Measurements from ENCODE around the gene OPRL1. TPM values are rescaled to one million over a fixed set of nuclear protein-coding genes. Genes with fewer than 3 reads are reported as not detected.

The OPRL1 gene
- total RNA-seq, 1 donor from 2014 or later, result 1.4 TPM

- Mint-ChIP-seq H3K36me3 (ENCODE audit: low read depth) (no peaks in the 10 kb centered on the region), H3K9me3 (no peaks in the 10 kb centered on the region), H3K4me3 (peak overlapping the region; percentile 72), H3K4me1 (peaks cover 15% of the 10 kb centered on the region), H3K27ac (no peak overlapping the region), H3K27me3 (peaks cover 25% of the 10 kb centered on the region)
- ATAC-seq (ENCODE audit: low read depth) (no peak), DNase-seq (no peak)
- TF ChIP-seq, protein P1, sequence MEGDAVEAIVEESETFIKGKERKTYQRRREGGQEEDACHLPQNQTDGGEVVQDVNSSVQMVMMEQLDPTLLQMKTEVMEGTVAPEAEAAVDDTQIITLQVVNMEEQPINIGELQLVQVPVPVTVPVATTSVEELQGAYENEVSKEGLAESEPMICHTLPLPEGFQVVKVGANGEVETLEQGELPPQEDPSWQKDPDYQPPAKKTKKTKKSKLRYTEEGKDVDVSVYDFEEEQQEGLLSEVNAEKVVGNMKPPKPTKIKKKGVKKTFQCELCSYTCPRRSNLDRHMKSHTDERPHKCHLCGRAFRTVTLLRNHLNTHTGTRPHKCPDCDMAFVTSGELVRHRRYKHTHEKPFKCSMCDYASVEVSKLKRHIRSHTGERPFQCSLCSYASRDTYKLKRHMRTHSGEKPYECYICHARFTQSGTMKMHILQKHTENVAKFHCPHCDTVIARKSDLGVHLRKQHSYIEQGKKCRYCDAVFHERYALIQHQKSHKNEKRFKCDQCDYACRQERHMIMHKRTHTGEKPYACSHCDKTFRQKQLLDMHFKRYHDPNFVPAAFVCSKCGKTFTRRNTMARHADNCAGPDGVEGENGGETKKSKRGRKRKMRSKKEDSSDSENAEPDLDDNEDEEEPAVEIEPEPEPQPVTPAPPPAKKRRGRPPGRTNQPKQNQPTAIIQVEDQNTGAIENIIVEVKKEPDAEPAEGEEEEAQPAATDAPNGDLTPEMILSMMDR (IDR thresholded peaks at IDR 0.05), result no peak
- intact Hi-C loops (cut with micrococcal nuclease), result no loop called here
- ChIA-PET CTCF (interaction anchor here (1.3 kb wide), 1 partner anchor 26 kb away, joined by 3 read pairs; no protein-coding TSS in a partner anchor), POLR2A (interaction anchor here (0.7 to 2.1 kb wide), 5 partner anchors 20 to 620 kb away, joined by 3 to 7 read pairs (median 3); partner anchors contain the start of genes OPRL1, RGS19 and TCEA2)
Measured at GRCh38 chr20:64042054-64042781, 37.7 kb upstream of the OPRL1 start.

GRCh38 chr20:64043768-64044167 is 36.1 kb upstream of the OPRL1 start:
- ChIA-PET CTCF (no interaction called here), POLR2A (interaction anchor here (0.7 to 1.0 kb wide), 2 partner anchors 10 to 25 kb away, joined by 5 to 6 read pairs; no protein-coding TSS in a partner anchor)
- intact Hi-C loops (cut with micrococcal nuclease), result no loop called here
- H3K4me1 Mint-ChIP-seq, result peaks cover 11% of the 10 kb centered on the region
- TF ChIP-seq, protein P1 (IDR thresholded peaks at IDR 0.05), result no peak
- H3K27me3 Mint-ChIP-seq, result peaks cover 24% of the 10 kb centered on the region
- no peak for DNase-seq
- H3K36me3 Mint-ChIP-seq (ENCODE audit: low read depth), result no peaks in the 10 kb centered on the region
- H3K4me3 Mint-ChIP-seq, result no peak overlapping the region
- ATAC-seq (ENCODE audit: low read depth), result no peak
- no peaks in the 10 kb centered on the region for H3K9me3 Mint-ChIP-seq
- no peak overlapping the region for H3K27ac Mint-ChIP-seq

DNA sequence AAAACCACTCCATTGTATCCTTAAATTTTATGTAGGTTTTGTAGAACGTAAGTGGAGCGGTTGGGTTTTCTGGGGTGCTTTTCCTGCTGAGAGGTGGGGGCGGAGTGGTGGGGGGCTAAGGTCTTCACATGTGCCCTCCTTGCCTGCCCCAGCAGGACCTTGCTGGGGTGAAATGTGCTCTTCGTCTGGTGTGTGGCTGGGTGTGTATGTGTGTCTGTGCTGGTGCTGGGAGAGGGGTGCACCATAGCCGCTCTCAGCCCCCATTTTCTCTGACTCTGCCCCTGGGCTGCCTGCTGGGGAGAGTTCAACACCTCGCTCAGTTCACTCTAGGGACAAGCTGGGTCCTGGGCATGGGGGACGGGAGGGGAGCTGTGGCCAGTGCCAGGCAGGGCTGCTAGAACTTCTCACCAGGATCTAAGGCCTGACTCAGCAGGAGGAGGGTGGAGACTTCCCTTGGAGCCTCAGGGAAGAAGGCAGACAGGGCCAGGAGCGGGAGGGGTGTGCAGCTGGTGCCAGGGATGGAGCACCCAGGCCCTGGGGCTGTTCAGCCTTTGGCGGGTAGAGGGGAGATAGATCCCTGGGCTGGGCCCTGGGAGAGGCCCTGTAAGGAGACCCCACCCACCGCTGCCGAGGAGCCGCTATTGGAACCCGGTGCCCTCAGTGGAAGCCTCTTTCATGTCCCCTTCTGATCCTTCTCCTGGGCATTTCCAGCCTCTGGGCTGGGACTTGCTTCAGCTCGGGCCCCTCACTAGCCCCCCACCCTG is 35.2 kb upstream of the OPRL1 start:
- peaks cover 9% of the 10 kb centered on the region for H3K4me1 Mint-ChIP-seq
- CTCF ChIA-PET, result no interaction called here
- no peaks in the 10 kb centered on the region for H3K9me3 Mint-ChIP-seq
- peaks cover 26% of the 10 kb centered on the region for H3K27me3 Mint-ChIP-seq
- H3K27ac Mint-ChIP-seq, result no peak overlapping the region
- no peak overlapping the region for H3K4me3 Mint-ChIP-seq
- intact Hi-C loops (cut with micrococcal nuclease), result no loop called here
- TF ChIP-seq, protein P1 (IDR thresholded peaks at IDR 0.05), result no peak
- no peaks in the 10 kb centered on the region for H3K36me3 Mint-ChIP-seq (ENCODE audit: low read depth)
- POLR2A ChIA-PET, result interaction anchor here (1.0 kb wide), 1 partner anchor 9 kb away, joined by 5 read pairs; no protein-coding TSS in a partner anchor
- DNase-seq (no peak), ATAC-seq (ENCODE audit: low read depth) (no peak)

GRCh38 chr20:64045346-64046011 is 34.4 kb upstream of the OPRL1 start:
- Mint-ChIP-seq H3K36me3 (ENCODE audit: low read depth) (no peaks in the 10 kb centered on the region), H3K27me3 (peaks cover 22% of the 10 kb centered on the region), H3K27ac (no peak overlapping the region), H3K4me3 (no peak overlapping the region), H3K9me3 (no peaks in the 10 kb centered on the region), H3K4me1 (peaks cover 10% of the 10 kb centered on the region)
- DNase-seq (no peak), ATAC-seq (ENCODE audit: low read depth) (no peak)
- TF ChIP-seq, protein P1 (IDR thresholded peaks at IDR 0.05), result no peak
- CTCF ChIA-PET, result no interaction called here
- POLR2A ChIA-PET, result no interaction called here
- intact Hi-C loops (cut with micrococcal nuclease), result no loop called here

GRCh38 chr20:64047046-64047389 is 32.9 kb upstream of the OPRL1 start:
- POLR2A ChIA-PET, result no interaction called here
- H3K9me3 Mint-ChIP-seq, result no peaks in the 10 kb centered on the region
- DNase-seq (no peak), ATAC-seq (ENCODE audit: low read depth) (no peak)
- H3K27me3 Mint-ChIP-seq, result peaks cover 26% of the 10 kb centered on the region
- no peak overlapping the region for H3K27ac Mint-ChIP-seq
- no peaks in the 10 kb centered on the region for H3K36me3 Mint-ChIP-seq (ENCODE audit: low read depth)
- CTCF ChIA-PET, result no interaction called here
- H3K4me1 Mint-ChIP-seq, result peaks cover 8% of the 10 kb centered on the region
- intact Hi-C loops (cut with micrococcal nuclease), result no loop called here
- TF ChIP-seq, protein P1 (IDR thresholded peaks at IDR 0.05), result no peak
- H3K4me3 Mint-ChIP-seq, result no peak overlapping the region

All from activated B cell treated with CpG ODN at 0.5 μM for 24 hours (primary cell).